Effector CD4-positive, alpha-beta T cell (primary cell): ENCODE measurements around the gene SLC6A20.

Experiments used
- DNase-seq: peaks from one replicate; pipeline ENCODE4 v3.0.0-alpha.2; 2020

SLC6A20 gene

DNA sequence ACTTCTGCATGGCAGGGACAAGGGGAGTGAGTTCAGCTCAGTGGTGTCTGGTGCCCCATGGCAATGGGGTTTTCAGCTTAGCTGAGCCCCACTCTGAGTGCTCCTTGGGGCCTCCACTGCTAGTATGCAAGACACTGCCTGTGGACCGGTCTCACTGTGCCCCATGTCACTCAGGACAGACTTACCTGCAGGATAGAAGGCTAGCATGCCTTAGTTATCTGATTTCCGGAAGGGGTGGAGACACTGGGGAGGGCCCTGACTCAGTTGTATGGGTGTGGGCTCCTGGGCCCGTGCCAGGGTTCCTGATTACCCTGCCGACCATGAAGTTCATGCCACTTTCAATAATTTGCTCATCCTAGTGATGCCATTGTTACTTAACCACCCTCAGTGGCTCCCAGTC lies 4.3 kb upstream of the SLC6A20 start:
- DNase-seq: no peak

DNA sequence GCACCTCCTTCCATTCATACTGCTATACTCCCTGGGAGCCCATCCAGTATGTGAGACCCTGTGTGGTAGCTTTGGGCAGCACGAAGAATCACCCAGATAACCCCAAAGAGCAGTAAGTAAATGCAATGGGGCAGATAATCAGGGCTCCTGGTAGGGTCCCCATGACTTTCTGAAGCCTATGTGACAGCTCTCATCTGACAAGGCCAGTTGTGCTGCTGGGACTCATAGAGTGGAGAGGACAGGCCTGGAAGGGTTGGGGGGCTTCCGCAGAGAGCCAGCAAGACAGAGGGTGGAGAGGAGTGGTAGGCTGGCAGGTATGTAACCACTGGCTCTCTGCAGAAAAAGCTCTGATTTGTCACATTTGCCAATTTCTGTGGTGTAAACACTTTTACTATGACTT lies 3.2 kb upstream of the SLC6A20 start:
- no peak for DNase-seq

DNA sequence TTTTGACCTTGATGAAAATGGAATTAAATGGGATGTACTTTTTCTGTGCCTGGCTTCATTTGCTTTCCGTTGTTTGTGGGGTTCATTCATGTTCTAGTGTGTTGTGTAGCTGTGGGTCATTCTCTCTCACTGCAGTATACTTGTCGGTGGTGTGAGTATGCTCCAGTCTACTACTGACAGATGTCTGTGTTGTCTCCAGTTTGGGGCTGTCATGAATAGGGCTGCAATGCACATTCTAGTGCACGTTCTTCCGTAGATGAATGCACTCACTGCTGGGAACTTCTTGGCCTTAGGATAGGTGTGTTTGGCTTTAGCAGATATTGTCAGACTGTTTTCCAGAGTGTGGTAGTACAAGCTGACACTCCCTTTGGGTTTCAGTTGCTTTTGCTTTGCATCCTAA lies 1.7 kb upstream of the SLC6A20 start:
- no peak for DNase-seq

DNA sequence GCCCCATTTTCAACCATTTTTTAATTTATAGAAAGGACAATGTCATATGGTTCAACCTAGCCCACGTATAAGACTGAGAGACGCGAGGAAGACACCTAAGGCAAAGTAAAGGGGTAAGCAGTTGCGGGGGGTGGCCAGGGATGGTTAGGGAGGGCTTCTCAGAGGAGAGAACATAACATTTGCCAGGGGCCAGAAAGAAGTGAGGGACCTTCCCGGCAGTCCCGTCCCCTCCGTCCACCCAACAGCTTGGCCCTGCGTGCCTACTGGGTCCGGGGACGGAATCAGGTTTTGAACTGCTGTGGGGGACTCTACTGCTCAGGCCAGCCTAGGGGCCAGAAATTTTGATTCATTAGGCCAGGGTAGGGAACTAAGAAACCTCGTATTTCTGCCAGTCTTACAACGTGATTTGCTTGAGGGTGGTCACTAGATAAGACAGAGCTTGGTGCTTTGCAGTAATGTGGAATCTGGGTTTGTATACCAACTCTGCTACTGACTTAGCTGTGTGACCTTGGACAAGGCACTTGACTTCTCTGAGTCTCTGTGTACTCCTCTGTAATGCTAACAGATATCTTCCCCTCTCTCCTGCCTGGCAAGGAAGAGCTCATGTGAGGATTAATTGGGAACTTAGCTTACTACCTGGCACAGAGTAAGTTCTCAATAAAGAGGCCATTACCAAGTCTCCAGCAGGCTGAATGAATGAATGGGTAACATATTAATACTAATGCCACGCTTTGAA lies 734 bp upstream of the SLC6A20 start:
- no peak for DNase-seq

DNA sequence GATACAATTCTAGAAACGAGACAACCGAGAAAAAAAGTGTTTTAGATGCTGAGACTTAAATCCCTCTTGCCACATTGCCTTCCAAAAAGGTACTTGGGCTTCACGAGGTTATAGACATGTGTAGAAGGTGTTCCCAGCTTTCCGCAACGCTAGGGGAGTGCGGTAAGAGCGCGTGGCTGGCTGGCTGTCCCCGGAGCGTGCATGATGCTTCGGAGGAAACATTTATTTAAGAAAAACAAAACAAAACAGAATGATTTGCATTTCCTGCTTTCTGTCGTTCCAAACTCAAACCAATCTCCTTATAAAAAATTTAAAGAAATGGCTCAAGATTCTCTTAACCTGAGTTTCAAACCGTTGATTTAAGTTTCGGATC lies 841 bp downstream of the SLC6A20 start:
- DNase-seq: no peak

DNA sequence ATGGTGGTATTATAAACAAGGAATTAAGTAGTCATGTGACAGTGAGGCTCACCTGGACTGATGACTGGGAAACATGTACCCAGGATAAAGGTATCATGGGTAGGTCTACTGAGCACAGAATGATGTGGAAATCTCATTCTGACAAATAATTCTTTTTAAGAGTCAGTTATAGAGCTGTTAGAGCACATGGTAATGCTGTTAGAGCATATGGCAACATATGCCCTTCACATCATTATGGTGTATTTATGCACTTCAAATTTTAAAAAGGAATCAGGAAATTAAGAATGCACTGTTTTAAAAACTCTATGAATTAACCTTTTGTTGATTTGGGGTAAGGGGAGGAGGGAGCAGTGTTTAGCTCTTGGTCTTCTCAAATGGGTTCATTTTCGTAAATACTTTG lies 1.7 kb downstream of the SLC6A20 start:
- DNase-seq: no peak

DNA sequence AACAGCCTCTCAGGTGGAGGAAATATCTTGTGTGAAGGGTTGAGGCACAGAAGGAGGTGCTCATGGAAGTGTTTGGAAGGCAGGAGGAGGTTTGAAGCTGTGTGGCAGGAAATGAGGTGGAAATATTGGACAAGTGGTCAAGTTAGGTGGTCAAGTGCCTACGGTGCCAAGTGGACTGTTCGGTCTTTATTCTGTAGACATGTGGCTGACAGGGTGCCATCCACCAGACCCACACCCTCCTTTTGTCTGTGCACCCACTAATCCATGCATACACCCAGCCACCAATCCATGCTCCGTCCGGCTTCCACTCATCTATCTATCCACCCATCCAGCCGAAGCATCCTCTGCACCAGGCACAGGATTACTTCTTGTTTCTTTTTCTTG lies 2.2 kb downstream of the SLC6A20 start:
- DNase-seq: no peak

DNA sequence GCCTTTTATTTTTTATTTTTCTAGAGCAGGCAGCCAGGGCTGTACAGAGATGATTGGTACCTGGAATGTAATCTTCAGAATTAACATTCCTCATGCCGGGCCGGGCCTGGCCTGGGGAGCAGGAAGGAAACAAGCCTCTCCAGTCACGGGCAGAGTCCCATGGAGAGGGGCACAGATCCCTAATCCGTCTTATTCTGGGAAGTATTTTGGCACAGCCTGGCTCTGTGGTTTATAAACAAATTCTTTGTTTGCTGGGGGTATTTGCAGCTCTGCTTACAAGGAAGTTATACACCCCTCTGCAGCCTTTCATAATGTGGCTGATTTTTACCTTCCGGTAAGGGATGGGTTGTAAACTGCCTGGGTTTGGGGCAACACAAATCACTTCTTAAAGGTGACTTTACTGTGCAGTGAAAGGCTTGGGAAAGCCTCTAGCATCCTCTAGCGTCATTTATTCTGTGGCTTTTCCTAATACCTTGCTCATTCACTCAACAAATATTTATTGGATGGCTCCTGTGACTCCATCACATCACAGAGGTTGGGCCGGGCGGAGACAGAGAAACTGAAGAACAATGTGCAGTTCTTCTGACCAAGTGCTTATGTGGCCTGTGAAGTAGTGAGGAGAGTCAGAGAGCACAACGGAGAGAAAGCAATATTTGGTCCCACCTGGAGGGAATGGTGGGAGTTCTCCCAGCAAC lies 2.7 kb downstream of the SLC6A20 start:
- DNase-seq: no peak

DNA sequence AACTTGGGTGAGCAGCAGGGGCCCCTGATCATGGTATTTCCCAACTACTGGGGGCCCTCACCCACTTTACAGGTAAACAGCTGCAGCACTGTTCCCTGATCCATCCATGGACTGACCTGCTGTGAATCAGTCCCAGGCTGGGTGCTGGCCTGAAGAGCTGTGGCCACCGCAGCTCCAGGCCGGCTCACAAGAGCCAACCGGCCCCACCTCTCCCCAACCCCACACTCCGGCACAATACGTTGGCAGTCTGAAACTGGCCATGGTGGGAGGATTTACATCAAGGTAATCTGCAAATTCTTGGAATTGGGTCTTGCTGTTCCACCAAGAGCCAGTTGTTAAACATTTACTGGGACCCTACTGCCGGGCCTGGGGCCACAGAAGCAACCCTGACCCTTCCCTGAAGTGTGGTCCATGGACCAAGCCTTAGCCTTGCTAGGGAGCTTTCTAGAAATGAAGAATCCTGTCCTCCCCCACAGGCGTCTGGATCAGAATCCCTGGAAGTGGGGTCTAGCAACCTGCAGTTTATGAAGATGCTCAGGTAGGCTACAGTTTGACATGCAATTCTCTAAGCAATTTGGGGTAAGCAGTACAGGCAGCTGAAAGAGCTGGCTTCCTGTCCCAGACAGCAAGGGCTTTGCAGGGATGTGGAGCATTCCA lies 3.7 kb downstream of the SLC6A20 start:
- no peak for DNase-seq

DNA sequence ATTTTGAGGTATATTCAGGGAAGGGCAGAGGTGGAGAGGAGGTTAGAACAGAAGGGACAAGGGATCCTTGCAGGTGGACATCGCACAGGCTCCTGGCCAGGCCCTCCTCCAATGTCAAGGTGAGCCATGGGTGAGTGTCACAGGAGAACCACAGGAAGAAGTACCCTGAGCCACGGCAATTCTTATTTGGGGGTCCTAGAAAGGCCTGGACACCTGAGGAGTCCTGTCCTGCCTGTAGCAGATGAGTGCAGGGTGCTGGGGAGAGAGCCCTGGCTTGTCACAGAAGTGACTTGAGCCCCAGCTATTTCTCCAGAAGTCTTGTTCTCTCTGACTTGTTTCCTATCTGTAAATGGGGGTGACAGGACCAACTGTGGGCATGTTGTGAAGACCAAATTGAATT lies 4.3 kb downstream of the SLC6A20 start:
- no peak for DNase-seq

DNA sequence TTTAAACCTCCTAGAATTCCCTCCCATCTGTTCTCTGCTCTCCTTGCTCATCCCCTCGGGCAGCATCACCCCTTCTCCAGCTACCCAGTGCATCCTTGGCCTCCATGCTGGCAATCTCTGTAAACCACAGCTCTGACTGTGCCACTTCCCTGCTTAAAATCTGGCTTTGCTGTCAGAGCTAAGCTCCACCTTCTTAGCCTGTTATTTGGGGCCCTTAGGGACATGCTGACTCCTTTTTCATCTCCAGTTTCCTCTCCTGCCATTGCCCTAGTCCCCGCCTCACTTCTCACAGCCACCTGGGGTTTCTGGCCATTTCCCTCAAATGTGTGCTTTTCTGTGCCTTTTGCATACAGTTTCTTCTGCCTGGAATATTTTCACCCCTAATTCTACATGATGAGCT lies 5.7 kb downstream of the SLC6A20 start:
- no peak for DNase-seq

DNA sequence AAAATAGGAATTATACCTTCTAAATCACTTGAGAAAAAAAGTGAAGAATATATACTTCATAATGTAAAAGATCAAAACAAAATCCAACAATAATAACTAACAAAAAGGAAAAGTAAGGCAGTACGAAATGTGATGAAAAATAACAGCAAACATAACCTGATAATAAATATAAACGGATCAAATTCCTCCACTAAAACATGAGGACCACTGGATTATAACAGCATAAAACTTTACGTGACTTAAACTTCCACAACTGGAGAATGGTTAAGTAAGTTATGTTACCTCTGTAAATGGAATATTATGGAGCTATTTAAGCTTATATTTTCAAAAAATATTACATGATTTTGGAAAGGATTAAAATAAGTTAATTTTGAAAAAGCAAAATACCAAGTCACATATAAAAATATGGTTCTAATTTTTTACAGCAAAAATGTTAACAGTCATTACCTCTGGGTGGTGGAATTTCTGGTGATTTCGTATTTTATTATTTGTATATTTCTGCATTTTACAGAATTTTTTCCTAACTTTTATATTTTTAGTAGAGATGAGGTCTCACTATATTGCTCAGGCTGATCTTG lies 7.0 kb downstream of the SLC6A20 start:
- no peak for DNase-seq

DNA sequence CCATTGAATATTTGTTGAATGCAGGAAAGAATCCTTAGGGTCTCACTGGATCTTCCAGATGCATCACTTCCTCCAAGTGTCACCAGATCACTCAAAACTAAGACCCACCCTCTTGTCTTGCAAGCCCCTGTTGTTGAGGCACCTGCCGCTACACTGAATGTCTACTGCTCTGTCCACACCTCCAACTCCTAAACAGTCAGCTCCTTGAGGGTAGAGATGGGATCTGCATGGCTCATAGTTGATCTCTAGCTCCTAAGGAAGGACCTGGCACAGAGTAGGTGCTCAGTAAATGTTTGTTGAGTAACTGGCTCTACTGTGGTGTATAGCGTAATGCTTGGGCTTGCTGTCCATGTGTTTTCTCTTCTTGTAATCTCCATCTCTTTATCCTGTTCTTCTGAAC lies 8.8 kb downstream of the SLC6A20 start:
- no peak for DNase-seq

DNA sequence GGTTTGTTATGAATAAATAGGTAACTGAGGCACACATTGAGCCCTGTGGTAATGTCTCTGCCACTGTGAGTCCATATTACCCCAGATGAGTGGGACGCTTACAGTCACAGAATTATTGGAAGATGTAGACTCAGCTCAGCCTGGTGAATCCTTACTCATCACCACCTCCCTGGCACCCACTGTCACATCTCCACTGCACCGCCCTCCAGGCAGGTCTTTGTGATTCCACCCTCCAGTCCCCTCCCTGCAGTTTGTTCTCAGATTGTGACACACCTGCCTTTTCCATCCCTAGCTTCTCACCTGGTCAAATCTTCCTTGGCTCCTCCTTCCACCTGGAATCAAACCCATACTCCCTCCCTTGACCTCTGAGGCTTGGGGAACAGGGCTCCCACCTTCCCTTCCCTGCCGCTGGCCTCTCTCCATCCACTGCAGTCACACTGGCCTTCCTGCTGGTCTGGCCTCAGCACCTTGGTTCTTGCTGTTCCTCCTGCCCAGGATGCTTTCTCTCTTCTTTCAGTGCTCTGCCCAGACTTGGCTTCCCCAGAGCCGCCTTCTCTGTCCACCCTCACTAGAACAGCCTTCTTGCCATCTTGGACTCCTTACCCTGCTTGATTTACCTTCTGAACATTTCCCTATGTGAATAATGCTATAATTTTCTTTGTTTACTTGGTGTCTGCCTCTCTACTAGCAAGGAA lies 9.4 kb downstream of the SLC6A20 start:
- DNase-seq: no peak

DNA sequence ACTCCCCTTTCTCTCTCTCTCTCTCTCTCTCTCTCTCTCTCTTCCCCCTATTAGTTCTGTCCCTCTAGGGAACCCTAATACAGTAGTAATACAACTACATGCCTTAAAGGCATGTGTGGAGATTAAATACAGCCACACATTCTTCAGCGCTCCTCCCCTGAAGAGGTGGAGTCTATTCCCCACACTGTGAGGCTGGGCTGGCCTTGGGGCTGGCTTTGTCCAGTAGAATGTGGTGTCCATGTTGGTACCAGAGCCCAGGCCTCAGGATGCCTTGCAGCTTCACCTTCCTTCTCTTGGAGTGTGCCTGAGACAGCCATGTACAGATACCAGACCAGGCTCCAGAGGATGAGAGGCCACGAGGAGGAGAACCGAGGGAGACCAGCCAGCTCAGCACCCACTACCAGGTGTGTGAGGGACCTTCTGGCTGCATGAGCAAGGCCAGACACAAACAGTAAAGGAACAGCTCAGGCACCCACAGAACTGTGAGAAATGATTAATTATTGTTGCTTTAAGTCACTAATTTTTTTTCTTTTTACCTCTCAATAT lies 10.7 kb downstream of the SLC6A20 start:
- no peak for DNase-seq

DNA sequence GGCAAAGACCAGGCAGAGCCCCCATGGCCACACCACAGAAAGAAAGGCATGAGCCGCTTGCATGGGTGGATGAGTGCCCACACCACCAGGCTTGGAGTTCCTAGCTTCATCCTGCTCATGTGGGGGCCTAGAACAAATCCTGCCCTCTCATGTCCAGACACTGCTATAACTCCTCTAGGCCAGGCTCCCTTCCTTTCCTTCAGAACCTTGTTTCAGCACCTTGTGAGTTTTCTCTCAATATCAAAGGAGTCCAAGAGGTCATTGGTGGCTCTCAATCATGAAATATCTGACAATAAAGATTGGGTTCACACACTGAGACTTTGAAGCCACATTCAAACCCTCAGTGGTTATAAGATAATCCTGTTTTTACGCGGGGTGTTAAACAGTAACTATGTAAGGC lies 12.7 kb downstream of the SLC6A20 start:
- no peak for DNase-seq

DNA sequence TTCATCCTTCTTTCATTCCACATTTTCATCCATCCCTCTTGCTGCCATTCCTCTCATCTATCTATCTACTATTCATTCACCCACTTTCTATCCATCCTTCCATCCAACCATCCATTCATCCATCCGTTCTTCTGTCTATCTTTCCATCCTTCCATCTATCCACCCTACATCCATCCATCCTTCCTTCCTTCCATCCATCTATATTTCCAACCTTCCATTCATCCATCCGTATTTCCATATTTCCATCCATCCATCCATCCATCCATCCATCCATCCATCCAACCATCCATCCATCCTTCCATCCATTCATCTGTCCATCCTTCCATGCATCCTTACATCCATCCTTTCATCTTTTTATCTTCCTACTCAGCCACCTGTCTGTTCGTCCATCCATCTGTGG lies 14.0 kb downstream of the SLC6A20 start:
- no peak for DNase-seq

DNA sequence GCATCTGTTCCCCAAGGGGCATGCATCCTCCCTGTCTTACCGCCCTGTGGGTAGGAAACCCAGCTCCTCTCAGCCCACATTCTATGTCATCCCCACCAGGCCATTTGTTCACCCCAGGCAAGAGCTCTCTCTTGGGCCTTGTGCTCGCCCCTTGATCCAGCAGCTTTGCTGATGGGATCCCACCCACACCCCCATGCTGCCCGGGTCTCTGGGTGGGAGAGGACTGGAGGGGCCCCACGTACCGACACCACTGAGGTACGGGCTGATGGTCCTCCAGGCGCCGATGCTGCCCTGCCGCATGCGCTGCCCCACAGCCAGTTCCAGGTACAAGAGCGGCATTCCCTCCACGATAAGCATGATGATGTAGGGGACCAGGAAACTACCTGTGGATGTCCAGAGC lies 14.5 kb downstream of the SLC6A20 start:
- no peak for DNase-seq

DNA sequence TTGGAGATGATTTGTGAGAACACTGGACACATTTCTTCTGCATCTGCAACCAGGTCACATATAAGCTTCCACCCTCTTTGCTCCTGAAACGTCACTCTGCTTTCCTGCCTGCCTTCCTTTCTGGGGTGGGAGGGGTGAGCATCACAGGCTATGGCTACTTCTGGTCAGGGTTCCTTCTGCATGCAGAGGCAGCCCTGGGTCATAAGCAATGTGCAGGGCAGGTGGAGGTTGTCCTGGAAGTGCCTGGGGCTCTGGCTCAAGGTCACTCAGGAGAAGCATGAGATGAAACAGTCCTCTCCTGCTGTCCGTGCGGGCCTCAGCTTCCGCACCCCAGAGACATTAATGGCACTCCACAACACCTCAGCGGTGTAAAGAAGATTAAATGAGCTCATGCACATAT lies 15.1 kb downstream of the SLC6A20 start:
- no peak for DNase-seq

DNA sequence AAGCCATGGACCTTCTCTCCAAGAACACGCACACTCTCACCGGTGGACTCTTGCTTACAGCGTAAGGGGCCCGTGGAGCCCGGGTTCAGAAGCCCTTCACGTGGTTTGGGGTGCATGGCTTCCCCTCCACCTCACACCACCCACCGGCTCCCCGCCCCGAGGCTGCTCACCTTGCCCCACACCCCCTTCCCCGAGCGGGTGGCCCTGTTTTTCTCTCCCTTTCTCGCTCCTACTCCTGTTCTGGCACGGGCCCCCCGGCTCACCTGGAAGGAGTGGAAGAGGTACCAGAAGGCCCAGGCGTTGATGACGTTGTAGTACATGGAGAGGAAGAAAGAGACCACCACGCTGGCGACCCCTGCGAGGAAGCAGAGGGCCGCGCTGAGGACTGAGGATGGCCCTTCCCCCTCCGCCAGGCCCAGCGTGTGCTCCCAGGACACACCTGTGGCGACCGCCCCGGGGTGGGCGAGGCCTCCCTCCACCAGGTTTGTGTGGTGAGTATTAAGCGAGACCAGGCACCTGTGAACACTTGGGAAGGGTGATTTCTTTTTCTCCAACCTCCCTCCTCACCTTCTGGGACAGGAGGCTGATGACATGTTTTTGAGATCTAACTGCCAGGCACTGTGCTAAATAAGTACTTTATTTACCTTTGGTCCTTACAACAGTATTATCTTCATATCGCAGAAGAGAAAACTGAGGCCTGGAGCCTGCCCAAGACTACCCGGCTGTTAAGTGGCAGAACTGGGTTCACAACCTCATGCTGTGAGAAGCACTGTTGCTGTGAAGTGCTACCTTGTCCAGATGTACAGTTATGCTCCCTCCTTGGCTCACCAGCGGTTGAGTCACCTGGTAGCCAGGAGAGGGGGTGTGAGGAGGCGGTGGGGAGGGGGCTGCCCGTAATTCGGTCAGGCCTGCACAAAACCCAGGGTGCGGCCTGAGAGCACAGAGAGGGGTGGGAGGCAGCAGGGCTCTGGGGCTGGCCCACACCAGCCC lies 16.3 kb downstream of the SLC6A20 start:
- no peak for DNase-seq

DNA sequence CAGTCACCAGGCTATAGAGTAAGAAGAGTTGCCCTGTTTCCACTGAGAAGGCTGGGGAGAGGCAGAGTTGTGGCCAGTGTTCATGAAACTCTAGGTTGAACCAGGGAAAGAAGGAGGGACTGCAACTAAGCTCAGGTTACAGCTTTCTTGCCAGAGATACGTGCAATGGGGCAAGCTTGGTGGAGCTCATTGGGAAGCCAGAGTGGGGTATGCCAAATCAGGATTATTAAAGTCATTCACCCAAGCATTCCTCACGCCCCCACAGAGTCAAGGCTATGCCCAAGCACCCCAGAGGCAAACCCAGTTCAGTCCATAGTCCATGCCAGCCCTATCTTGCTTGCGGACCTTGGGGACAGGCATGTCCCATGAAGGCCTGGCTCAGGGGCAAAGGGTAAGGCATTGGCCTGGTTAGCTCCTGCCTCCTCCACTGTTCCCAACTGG lies 17.6 kb downstream of the SLC6A20 start:
- DNase-seq: no peak
